H9 (cell line): Measurements from ENCODE around the gene SPECC1L. TPM values are rescaled to one million over a fixed set of nuclear protein-coding genes. Genes with fewer than 3 reads are reported as not detected.

ENCODE experiments used
- DNase-seq: peaks from one replicate; pipeline ENCODE4 v3.0.0-alpha.2; 2017
- H2AFZ ChIP-seq: one replicate; pipeline ENCODE4 v1.6.1; 2013; ENCODE audit warnings: mild to moderate bottlenecking, low read length, control low read depth, moderate library complexity
- H2AK5ac ChIP-seq: 2 replicates; pipeline ENCODE4 v1.6.1; 2013; ENCODE audit warnings: low read length, control low read depth, mixed read lengths; ENCODE audit not compliant: insufficient read length
- H2BK120ac ChIP-seq: one replicate; pipeline ENCODE4 v1.6.1; 2013; ENCODE audit warnings: low read depth, mild to moderate bottlenecking, low read length, control low read depth, inconsistent platforms; ENCODE audit not compliant: poor library complexity, severe bottlenecking
- H2BK12ac ChIP-seq: 2 replicates; pipeline ENCODE4 v1.6.1; 2013; ENCODE audit warnings: low read length, control low read depth, mixed read lengths, low read depth; ENCODE audit not compliant: insufficient read length
- H2BK15ac ChIP-seq: 2 replicates; pipeline ENCODE4 v1.6.1; 2013; ENCODE audit warnings: low read depth, low read length, control low read depth
- H2BK20ac ChIP-seq: one replicate; pipeline ENCODE4 v1.6.1; 2013; ENCODE audit warnings: low read depth, mild to moderate bottlenecking, low read length, control low read depth, inconsistent platforms; ENCODE audit not compliant: poor library complexity, severe bottlenecking
- H2BK5ac ChIP-seq: 2 replicates; pipeline ENCODE4 v1.6.1; 2013; ENCODE audit warnings: low read length, control low read depth, mixed read lengths; ENCODE audit not compliant: insufficient read length
- H3K14ac ChIP-seq: 2 replicates; pipeline ENCODE4 v1.6.1; 2013; ENCODE audit warnings: low read length, control low read depth; ENCODE audit not compliant: insufficient read depth
- H3K18ac ChIP-seq: 2 replicates; pipeline ENCODE4 v1.6.1; 2013; ENCODE audit warnings: low read depth, mild to moderate bottlenecking, mixed read lengths, low read length, control low read depth; ENCODE audit not compliant: insufficient read length
- H3K23ac ChIP-seq: 2 replicates; pipeline ENCODE4 v1.6.1; 2013; ENCODE audit warnings: low read length, control low read depth, mixed read lengths, low read depth; ENCODE audit not compliant: insufficient read length
- H3K23me2 ChIP-seq: 2 replicates; pipeline ENCODE4 v1.6.1; 2013; ENCODE audit warnings: low read depth, mild to moderate bottlenecking, mixed read lengths, low read length, control low read depth; ENCODE audit not compliant: insufficient read length, poor library complexity, severe bottlenecking
- H3K27ac ChIP-seq: 2 replicates; pipeline ENCODE4 v1.5.1; 2013; ENCODE audit warnings: low read length, control low read depth, mixed read lengths, low read depth; ENCODE audit not compliant: insufficient read length
- H3K27me3 ChIP-seq: 2 replicates; pipeline ENCODE4 v1.6.1; 2013; ENCODE audit warnings: low read length, control low read depth, inconsistent platforms; ENCODE audit not compliant: insufficient read depth
- H3K4ac ChIP-seq: 2 replicates; pipeline ENCODE4 v1.6.1; 2013; ENCODE audit warnings: low read depth, mild to moderate bottlenecking, control low read depth, inconsistent platforms, low read length, moderate library complexity
- H3K4me1 ChIP-seq: 2 replicates; pipeline ENCODE4 v1.6.1; 2013; ENCODE audit warnings: low read length, control low read depth, inconsistent platforms; ENCODE audit not compliant: insufficient read depth
- H3K4me2 ChIP-seq: 2 replicates; pipeline ENCODE4 v1.6.1; 2013; ENCODE audit warnings: low read length, control low read depth, mixed read lengths; ENCODE audit not compliant: insufficient read length, insufficient read depth
- H3K56ac ChIP-seq: 2 replicates; pipeline ENCODE4 v1.6.1; 2013; ENCODE audit warnings: low read depth, mild to moderate bottlenecking, mixed read lengths, low read length, control low read depth; ENCODE audit not compliant: insufficient read length
- H3K79me1 ChIP-seq: 2 replicates; pipeline ENCODE4 v1.6.1; 2013; ENCODE audit warnings: low read depth, mild to moderate bottlenecking, moderate library complexity, low read length, control low read depth, inconsistent platforms; ENCODE audit not compliant: insufficient read depth, poor library complexity, severe bottlenecking
- H3K79me2 ChIP-seq: 2 replicates; pipeline ENCODE4 v1.6.1; 2013; ENCODE audit warnings: low read length, control low read depth, inconsistent platforms; ENCODE audit not compliant: insufficient read depth
- H3K9ac ChIP-seq: 2 replicates; pipeline ENCODE4 v1.6.1; 2013; ENCODE audit warnings: low read length, control low read depth, mixed read lengths; ENCODE audit not compliant: insufficient read length; ENCODE audit errors: extremely low read depth
- H3K9me3 ChIP-seq: one replicate; pipeline ENCODE4 v1.6.1; 2013; ENCODE audit warnings: low read depth, low read length, inconsistent platforms; ENCODE audit not compliant: control insufficient read depth
- H3T11ph ChIP-seq: one replicate; pipeline ENCODE4 v1.6.1; 2013; ENCODE audit warnings: mild to moderate bottlenecking, low read length, control low read depth, inconsistent platforms
- H4K20me1 ChIP-seq: one replicate; pipeline ENCODE4 v1.6.1; 2013; ENCODE audit not compliant: control insufficient read depth, insufficient read length, insufficient read depth
- H4K5ac ChIP-seq: 2 replicates; pipeline ENCODE4 v1.6.1; 2013; ENCODE audit warnings: low read depth, mild to moderate bottlenecking, mixed read lengths, low read length, control low read depth; ENCODE audit not compliant: insufficient read length
- H4K8ac ChIP-seq: replicated peaks from 2 replicates; pipeline ENCODE4 v1.6.1; 2013; ENCODE audit warnings: low read length, control low read depth, mixed read lengths, low read depth; ENCODE audit not compliant: insufficient read length
- H4K91ac ChIP-seq: 2 replicates; pipeline ENCODE4 v1.6.1; 2013; ENCODE audit warnings: low read depth, mild to moderate bottlenecking, moderate library complexity, mixed read lengths, low read length, control low read depth; ENCODE audit not compliant: insufficient read length
- H3K27ac Mint-ChIP-seq, 3 experiments: 2 replicates in 2 of 3; 3 replicates in 1 of 3; pipeline ENCODE4 v1.8.0; 2020 to 2021; ENCODE audit warnings: mixed read lengths in 3 of 3, mild to moderate bottlenecking in 1 of 3, moderate library complexity in 1 of 3
- H3K27me3 Mint-ChIP-seq: 2 replicates; pipeline ENCODE4 v1.8.0; 2021; ENCODE audit warnings: low read depth, mild to moderate bottlenecking, moderate library complexity, mixed read lengths
- H3K36me3 Mint-ChIP-seq, 3 experiments: 2 replicates in 2 of 3; 3 replicates in 1 of 3; pipeline ENCODE4 v1.8.0; 2020 to 2021; ENCODE audit warnings: low read depth in 3 of 3, mixed read lengths in 3 of 3; ENCODE audit not compliant: insufficient read depth in 1 of 3
- H3K4me1 Mint-ChIP-seq, 2 experiments: 2 replicates each; pipeline ENCODE4 v1.8.0; 2020; ENCODE audit warnings: mixed read lengths in 2 of 2
- H3K4me3 Mint-ChIP-seq, 2 experiments: 2 replicates in 1 of 2; 3 replicates in 1 of 2; pipeline ENCODE4 v1.8.0; 2020 to 2021; ENCODE audit warnings: mild to moderate bottlenecking in 2 of 2, mixed read lengths in 2 of 2, moderate library complexity in 1 of 2
- H3K9me3 Mint-ChIP-seq, 2 experiments: 2 replicates in 1 of 2; 3 replicates in 1 of 2; pipeline ENCODE4 v1.8.0; 2020; ENCODE audit warnings: mild to moderate bottlenecking in 2 of 2, mixed read lengths in 2 of 2, moderate library complexity in 1 of 2
- WGBS: extraction: QIAGEN DNeasy Blood & Tissue Kit; methylation state at CpG from one replicate; pipeline ENCODE4 v1.1.7; 2013; ENCODE audit warnings: missing lambda C conversion rate, low lambda C conversion rate, mixed read lengths; ENCODE audit not compliant: insufficient read length; ENCODE audit errors: extremely low coverage; 5-methylcytosine and 5-hydroxymethylcytosine counted together
- total RNA-seq: library from RNA; stranded (reverse); gene quantifications from 2 replicates; pipeline ENCODE4 v1.2.1, GENCODE V29; 2021
- TF ChIP-seq, protein P1 (sequence below): fragments of 200-600 bp; sonication (generic); conservative IDR thresholded peaks from 3 replicates; pipeline ENCODE4 v1.8.0; 2021; ENCODE audit warnings: antibody characterized with exemption, mild to moderate bottlenecking

SPECC1L gene
- total RNA-seq, 1 experiment from 2014 or later: 57.1 TPM

- Histone ChIP-seq H3K23ac (no peak overlapping the region), H3K27me3 (no peaks in the 10 kb centered on the region), H3K79me1 (no peaks in the 10 kb centered on the region), H4K8ac (no peak overlapping the region), H4K5ac (no peak overlapping the region), H3K27ac (no peak overlapping the region), H3K18ac (no peak overlapping the region), H4K20me1 (no peaks in the 10 kb centered on the region), H3T11ph (no peak overlapping the region), H2AK5ac (no peak overlapping the region), H3K4me1 (no peaks in the 10 kb centered on the region), H3K9me3 (no peaks in the 10 kb centered on the region), H3K23me2 (no peaks in the 10 kb centered on the region), H3K9ac (no peak overlapping the region), H3K14ac (no peak overlapping the region), H2BK20ac (no peak overlapping the region), H3K4me2 (no peak overlapping the region), H2BK120ac (no peak overlapping the region), H2BK15ac (no peak overlapping the region), H2BK5ac (no peak overlapping the region), H2AFZ (no peak overlapping the region), H2BK12ac (no peak overlapping the region), H3K79me2 (no peaks in the 10 kb centered on the region), H3K4ac (no peak overlapping the region), H4K91ac (no peak overlapping the region), H3K56ac (no peak overlapping the region)
- Mint-ChIP-seq H3K9me3 (no peaks in the 10 kb centered on the region), H3K27ac (peak overlapping the region in 1 of 3 experiments; percentile 12; a peak in 1 of 7 replicates), H3K36me3 (peaks cover 20 to 44% (median 28%) of the 10 kb centered on the region in 3 experiments), H3K27me3 (no peaks in the 10 kb centered on the region), H3K4me3 (no peak overlapping the region), H3K4me1 (peaks cover 15 to 17% of the 10 kb centered on the region in 2 experiments)
- no peak for DNase-seq
- no CpG with 5 or more reads among the region's 3 CpGs for WGBS
- TF ChIP-seq, protein P1, sequence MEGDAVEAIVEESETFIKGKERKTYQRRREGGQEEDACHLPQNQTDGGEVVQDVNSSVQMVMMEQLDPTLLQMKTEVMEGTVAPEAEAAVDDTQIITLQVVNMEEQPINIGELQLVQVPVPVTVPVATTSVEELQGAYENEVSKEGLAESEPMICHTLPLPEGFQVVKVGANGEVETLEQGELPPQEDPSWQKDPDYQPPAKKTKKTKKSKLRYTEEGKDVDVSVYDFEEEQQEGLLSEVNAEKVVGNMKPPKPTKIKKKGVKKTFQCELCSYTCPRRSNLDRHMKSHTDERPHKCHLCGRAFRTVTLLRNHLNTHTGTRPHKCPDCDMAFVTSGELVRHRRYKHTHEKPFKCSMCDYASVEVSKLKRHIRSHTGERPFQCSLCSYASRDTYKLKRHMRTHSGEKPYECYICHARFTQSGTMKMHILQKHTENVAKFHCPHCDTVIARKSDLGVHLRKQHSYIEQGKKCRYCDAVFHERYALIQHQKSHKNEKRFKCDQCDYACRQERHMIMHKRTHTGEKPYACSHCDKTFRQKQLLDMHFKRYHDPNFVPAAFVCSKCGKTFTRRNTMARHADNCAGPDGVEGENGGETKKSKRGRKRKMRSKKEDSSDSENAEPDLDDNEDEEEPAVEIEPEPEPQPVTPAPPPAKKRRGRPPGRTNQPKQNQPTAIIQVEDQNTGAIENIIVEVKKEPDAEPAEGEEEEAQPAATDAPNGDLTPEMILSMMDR: no peak
These were observed 132.0 kb downstream of the SPECC1L start for GRCh38 chr22:24402460-24403192.
